ENCODE results near the gene SRP68.

DNA sequence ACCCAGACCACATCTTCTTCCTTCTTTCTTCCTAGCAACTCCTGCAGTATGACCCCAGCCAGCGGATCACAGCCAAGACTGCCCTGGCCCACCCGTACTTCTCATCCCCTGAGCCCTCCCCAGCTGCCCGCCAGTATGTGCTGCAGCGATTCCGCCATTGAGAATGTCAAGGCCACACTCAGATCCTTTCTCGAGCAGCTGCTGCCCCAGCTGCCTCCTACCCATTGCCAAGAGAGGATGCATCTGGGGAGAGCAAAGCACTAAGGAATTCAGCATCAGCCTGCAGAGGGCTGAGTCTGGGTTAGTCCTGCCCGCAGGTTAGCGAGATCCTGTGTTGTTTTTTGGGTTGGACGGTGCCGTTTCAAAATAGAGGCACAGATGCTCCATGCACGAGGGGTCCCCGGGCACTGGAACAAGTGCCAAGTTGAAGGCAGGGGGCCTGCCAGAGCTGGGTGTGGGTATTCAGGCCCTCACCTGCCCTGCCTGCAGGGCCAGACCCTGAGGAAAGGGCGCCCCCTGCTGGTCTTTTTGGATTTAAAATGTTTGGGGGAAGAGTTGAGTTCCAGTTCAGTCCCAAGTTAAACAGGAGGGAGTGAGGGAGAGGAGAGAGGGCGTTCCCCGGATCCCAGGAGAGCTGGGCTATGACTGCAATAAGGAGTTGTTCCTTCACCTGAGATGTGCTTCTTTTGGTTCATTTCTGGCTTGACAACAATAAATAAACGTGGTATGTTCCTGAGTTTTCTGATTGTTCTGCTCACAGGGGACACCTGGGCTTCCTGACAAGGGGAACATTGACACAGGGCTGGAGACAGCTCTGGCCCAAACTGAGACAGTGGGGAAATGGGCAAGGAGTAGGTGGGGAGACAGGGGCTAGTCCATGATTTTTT lies 66.8 kb downstream of the SRP68 start:
- TF ChIP-seq, protein P1, sequence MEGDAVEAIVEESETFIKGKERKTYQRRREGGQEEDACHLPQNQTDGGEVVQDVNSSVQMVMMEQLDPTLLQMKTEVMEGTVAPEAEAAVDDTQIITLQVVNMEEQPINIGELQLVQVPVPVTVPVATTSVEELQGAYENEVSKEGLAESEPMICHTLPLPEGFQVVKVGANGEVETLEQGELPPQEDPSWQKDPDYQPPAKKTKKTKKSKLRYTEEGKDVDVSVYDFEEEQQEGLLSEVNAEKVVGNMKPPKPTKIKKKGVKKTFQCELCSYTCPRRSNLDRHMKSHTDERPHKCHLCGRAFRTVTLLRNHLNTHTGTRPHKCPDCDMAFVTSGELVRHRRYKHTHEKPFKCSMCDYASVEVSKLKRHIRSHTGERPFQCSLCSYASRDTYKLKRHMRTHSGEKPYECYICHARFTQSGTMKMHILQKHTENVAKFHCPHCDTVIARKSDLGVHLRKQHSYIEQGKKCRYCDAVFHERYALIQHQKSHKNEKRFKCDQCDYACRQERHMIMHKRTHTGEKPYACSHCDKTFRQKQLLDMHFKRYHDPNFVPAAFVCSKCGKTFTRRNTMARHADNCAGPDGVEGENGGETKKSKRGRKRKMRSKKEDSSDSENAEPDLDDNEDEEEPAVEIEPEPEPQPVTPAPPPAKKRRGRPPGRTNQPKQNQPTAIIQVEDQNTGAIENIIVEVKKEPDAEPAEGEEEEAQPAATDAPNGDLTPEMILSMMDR (conservative IDR thresholded peaks at IDR 0.05; ENCODE audit: low read length) = peak; percentile 91
- TF ChIP-seq EZH2phosphoT487 (IDR thresholded peaks at IDR 0.05; ENCODE audit: borderline replicate concordance) = no peak
